ENCODE data around the gene LCAT.

Gene LCAT

DNA sequence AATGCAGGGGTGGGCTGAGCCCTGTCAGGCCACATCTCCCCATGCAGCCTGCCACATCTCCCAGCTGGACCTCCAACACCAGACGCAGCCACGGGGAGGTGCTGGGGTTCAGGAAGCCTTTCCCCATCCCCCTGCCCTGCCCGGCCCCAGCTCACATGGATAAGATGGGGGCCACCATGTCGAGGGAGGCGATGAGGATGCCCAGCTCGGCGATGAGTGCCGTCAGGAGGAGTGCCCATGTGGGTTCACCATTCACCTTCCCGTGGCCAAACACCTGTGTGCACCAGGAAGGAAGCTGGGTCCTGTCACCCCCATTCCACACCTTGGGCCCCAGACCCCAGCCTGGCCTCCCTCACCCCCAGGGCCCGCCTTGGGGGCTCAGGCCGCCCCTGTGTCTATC, 5.7 kb upstream of the LCAT start:
- TF ChIP-seq, protein P1, sequence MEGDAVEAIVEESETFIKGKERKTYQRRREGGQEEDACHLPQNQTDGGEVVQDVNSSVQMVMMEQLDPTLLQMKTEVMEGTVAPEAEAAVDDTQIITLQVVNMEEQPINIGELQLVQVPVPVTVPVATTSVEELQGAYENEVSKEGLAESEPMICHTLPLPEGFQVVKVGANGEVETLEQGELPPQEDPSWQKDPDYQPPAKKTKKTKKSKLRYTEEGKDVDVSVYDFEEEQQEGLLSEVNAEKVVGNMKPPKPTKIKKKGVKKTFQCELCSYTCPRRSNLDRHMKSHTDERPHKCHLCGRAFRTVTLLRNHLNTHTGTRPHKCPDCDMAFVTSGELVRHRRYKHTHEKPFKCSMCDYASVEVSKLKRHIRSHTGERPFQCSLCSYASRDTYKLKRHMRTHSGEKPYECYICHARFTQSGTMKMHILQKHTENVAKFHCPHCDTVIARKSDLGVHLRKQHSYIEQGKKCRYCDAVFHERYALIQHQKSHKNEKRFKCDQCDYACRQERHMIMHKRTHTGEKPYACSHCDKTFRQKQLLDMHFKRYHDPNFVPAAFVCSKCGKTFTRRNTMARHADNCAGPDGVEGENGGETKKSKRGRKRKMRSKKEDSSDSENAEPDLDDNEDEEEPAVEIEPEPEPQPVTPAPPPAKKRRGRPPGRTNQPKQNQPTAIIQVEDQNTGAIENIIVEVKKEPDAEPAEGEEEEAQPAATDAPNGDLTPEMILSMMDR (IDR thresholded peaks at IDR 0.05): no peak
- TF ChIP-seq ZFX (IDR thresholded peaks at IDR 0.05; ENCODE audit: borderline replicate concordance): no peak
- 0 out of 2 replicates have a peak overlapping the region, but pooled peaks have one; percentile 4 for H3K27ac ChIP-seq

DNA sequence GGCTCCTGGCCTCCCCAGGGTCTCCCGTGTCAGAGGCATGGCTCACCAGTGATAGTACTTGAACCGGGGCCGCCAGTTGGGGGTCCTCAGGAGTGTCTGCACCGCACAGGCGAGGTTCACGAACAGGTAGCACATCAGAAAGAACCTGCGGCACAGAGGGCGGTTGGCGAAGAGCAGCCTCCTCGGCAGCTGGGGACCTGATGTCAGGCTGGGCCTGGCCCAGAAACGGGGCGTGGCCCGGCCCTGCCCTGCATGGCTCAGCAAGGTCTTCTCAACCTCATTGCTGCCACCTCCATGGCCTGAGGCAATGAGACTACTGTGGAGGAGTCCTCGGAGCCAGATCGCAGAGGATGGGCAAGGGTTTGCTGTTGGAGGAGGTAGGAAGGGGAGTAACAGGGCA, 4.1 kb upstream of the LCAT start:
- no peak overlapping the region for H3K27ac ChIP-seq
- TF ChIP-seq, protein P1 (IDR thresholded peaks at IDR 0.05): no peak
- no peak for TF ChIP-seq ZFX (IDR thresholded peaks at IDR 0.05; ENCODE audit: borderline replicate concordance)

DNA sequence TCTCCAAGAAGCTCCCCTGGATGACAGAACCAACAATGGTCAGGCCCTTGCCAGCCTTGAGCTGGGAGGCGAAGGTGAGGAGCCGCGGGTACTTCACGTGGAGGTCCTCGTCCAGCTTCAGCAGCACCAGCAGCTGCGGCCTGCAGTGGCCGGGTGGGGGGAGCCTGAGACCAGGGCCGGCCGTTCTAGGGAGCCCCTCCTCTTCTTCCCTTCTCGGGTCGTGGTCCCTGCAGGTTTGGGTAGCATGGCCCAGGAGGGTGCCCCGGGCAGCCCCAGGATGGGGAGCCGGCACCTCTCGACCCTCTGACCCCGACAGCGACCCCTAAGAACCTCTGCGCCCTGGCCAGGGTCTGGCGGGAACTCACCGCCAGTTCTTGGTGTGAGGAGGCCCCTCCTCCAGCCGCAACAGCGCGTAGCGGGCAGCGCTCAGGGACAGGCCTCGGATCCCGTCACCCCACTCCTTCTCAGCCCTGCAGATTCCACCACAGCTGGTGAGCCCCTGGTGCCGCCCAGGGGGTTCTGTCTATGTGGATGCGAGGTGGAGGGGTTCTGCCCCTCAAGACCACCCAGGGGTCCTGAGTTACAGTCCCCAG, 3.1 kb upstream of the LCAT start:
- TF ChIP-seq, protein P1 (IDR thresholded peaks at IDR 0.05): 0 out of 2 replicates have a peak, but pooled peaks have one; percentile 4
- TF ChIP-seq ZFX (IDR thresholded peaks at IDR 0.05; ENCODE audit: borderline replicate concordance): no peak
- H3K27ac ChIP-seq: no peak overlapping the region

DNA sequence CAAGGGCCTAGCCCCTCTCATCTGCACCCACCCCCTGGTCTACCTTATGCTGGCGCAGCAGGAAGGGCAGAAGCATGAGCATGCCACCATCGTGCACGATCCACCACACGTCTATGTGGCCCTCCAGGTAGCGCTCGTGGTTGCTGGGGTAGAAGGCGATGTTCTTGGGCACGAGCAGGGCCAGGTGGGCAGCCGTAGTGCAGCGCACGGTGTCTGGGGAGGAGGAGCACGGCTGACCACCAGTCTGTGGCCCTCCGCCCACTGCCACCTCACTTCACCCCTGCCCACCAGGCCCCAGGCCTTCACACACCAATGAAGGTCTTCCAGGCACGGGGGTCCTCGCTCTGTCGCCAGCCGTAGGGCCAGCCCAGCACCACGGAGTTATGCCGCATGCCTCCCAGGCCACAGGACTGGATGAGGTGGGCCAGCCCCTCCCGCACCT, 2.2 kb upstream of the LCAT start:
- TF ChIP-seq, protein P1 (IDR thresholded peaks at IDR 0.05): no peak
- no peak for TF ChIP-seq ZFX (IDR thresholded peaks at IDR 0.05; ENCODE audit: borderline replicate concordance)

DNA sequence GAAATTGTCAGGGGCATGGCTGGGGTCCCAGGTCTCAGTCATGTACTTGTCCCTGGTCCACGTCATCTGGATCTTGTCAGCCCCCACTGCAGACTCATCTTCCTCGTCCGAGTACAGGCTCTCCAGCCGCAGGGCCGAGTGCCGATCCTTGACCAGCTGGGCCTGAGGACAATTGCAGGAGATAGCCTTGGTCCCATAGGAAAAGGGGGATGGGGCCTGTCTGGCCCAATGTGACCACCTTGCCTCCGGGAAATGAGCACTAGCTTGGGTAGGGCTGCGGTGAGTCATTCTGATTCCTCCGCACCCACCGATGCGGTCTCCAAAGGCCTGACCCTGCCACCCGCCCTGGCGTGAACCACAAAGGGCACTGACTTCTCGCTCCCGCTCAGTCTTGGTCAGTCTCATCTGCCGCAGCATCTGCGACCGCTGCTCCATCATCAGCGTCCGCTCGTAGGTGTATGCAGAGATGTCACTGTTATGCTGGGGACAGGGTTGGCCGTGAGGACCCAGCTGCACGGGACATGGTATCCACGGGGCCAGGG, 1.5 kb upstream of the LCAT start:
- no peak overlapping the region for H3K27ac ChIP-seq
- TF ChIP-seq, protein P1 (IDR thresholded peaks at IDR 0.05): no peak
- no peak for TF ChIP-seq ZFX (IDR thresholded peaks at IDR 0.05; ENCODE audit: borderline replicate concordance)

More for the DNA sequence above, 2.2 kb upstream of the LCAT start:
- H3K27ac ChIP-seq: no peak overlapping the region

DNA sequence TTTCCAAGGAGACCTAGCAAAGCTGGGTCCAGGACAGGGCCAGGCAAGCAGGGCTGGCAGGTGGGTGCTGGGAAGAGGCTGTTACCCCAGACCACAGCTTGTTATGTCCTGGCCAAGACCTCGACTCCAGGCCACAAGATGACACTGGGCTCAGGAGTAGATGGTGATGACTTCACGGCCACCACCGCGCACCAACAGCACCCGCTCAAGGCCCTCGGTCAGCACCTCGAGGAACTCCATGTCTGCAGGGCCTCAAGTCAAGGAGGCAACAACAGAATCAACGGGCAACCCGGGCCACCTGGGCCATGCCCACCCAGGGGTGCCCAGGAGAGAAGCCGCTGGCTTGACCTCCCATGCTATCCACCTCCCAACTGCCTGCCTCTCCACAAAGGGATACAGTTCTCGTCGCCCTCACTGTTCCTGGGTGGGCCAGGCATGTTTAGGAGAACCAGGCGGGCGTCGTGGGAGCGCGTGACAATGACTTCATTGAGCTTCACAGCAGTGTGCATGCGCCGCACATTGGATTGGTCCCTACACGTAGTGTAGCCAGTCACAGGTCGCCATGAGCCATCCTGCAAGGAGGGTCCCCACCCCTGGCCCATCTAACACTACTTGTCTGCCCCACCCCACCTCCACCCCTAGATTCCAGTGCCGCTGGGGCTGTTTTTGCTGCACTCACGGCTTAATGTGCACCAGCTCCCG, 921 bp upstream of the LCAT start:
- H3K27ac ChIP-seq: no peak overlapping the region
- no peak for TF ChIP-seq ZFX (IDR thresholded peaks at IDR 0.05; ENCODE audit: borderline replicate concordance)
- TF ChIP-seq, protein P1 (IDR thresholded peaks at IDR 0.05): no peak

DNA sequence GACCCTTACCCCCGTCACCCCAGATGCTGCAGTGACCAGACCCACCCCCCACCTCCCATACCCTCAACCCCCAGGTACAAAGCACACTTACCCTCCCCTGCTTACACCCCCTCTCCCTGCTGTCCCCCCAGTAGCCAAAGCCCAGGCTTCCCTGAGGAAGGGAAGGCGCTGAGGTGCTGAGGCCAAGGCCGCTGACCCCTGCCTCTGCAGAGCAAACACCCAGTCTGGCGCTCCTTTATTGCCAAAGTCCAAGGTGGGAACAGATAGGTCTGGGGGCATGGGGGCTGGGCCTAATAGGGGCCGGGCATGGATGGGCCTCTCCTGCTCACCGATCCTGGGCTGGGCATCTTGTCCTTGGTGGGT, 683 bp downstream of the LCAT start:
- TF ChIP-seq ZFX (IDR thresholded peaks at IDR 0.05; ENCODE audit: borderline replicate concordance): no peak
- TF ChIP-seq, protein P1 (IDR thresholded peaks at IDR 0.05): no peak
- no peak overlapping the region for H3K27ac ChIP-seq
